CD14-positive monocyte (primary cell): Measurements from ENCODE around the gene ADAMTS8. TPM values are rescaled to one million over a fixed set of nuclear protein-coding genes. Genes with fewer than 3 reads are reported as not detected.

ENCODE experiments used
- DNase-seq, 3 donors: peaks; one replicate each; pipeline ENCODE4 v3.0.0-alpha.2; 2011 to 2022
- H2AFZ ChIP-seq: 2 replicates; pipeline ENCODE4 v1.6.0; 2012; ENCODE audit warnings: mild to moderate bottlenecking, low read depth, low read length, inconsistent platforms; ENCODE audit not compliant: insufficient read depth, poor library complexity, severe bottlenecking
- H3K27ac ChIP-seq, 2 donors: 1 replicate in 1 of 2; 2 replicates in 1 of 2; pipeline ENCODE4 v1.5.1; 2012 to 2013; ENCODE audit warnings: low read length in 2 of 2, control low read depth in 1 of 2, inconsistent platforms in 1 of 2, low read depth in 1 of 2, mild to moderate bottlenecking in 1 of 2
- H3K27me3 ChIP-seq, 2 donors: one replicate each; pipeline versions ENCODE4 v1.6.0 to v1.6.1; 2011 to 2013; ENCODE audit warnings: low read length in 2 of 2; ENCODE audit not compliant: control insufficient read depth in 2 of 2, insufficient read depth in 2 of 2
- H3K36me3 ChIP-seq, 2 donors: replicated peaks in 1 of 2; 1 replicate in 1 of 2; 2 replicates in 1 of 2; pipeline versions ENCODE4 v1.5.1 to v1.6.1; 2012 to 2013; ENCODE audit warnings: low read length in 2 of 2, control low read depth in 1 of 2, inconsistent platforms in 1 of 2, mild to moderate bottlenecking in 1 of 2; ENCODE audit not compliant: insufficient read depth in 2 of 2, control insufficient read depth in 1 of 2
- H3K4me1 ChIP-seq, 2 donors: 1 replicate in 1 of 2; 2 replicates in 1 of 2; pipeline versions ENCODE4 v1.5.1 to v1.6.1; 2012 to 2013; ENCODE audit warnings: low read length in 2 of 2, control low read depth in 1 of 2, inconsistent platforms in 1 of 2, mild to moderate bottlenecking in 1 of 2, moderate library complexity in 1 of 2; ENCODE audit not compliant: insufficient read depth in 2 of 2, control insufficient read depth in 1 of 2
- H3K4me2 ChIP-seq: replicated peaks from 2 replicates; pipeline ENCODE3; 2012; ENCODE audit warnings: low read length, moderate library complexity, mild to moderate bottlenecking; ENCODE audit not compliant: poor library complexity, severe bottlenecking; ENCODE audit errors: extremely low read depth
- H3K4me3 ChIP-seq, 3 experiments: fragments of 200-600 bp in 1 of 3; sonication (generic) in 1 of 3; replicated peaks in 1 of 3; 1 replicate in 2 of 3; 2 replicates in 1 of 3; pipeline ENCODE4 v1.5.1; 2011 to 2013; ENCODE audit warnings: low read length in 3 of 3, mild to moderate bottlenecking in 3 of 3, control low read depth in 2 of 3, low read depth in 2 of 3, inconsistent platforms in 1 of 3, moderate library complexity in 1 of 3
- H3K79me2 ChIP-seq: 2 replicates; pipeline ENCODE4 v1.6.0; 2012; ENCODE audit warnings: mild to moderate bottlenecking, control low read depth, inconsistent platforms, low read length, moderate library complexity; ENCODE audit not compliant: insufficient read depth
- H3K9ac ChIP-seq: 2 replicates; pipeline ENCODE4 v1.6.0; 2017; ENCODE audit warnings: low read length, mild to moderate bottlenecking; ENCODE audit not compliant: insufficient read depth, poor library complexity, severe bottlenecking
- H3K9me3 ChIP-seq, 2 donors: replicated peaks in 1 of 2; 1 replicate in 1 of 2; 2 replicates in 1 of 2; pipeline versions ENCODE4 v1.5.1 to v1.6.1; 2012 to 2013; ENCODE audit warnings: low read length in 2 of 2, control low read depth in 1 of 2; ENCODE audit not compliant: control insufficient read depth in 1 of 2, insufficient read depth in 1 of 2
- H4K20me1 ChIP-seq: 2 replicates; pipeline ENCODE4 v1.6.0; 2012; ENCODE audit warnings: mild to moderate bottlenecking, low read length, control low read depth, moderate library complexity; ENCODE audit not compliant: insufficient read depth
- H3K27ac Mint-ChIP-seq, 7 donors: one replicate each; pipeline ENCODE4 v1.8.0; 2020; ENCODE audit warnings: mild to moderate bottlenecking in 7 of 7, mixed read lengths in 7 of 7, moderate library complexity in 6 of 7, inconsistent platforms in 2 of 7
- H3K27me3 Mint-ChIP-seq, 3 donors: one replicate each; pipeline ENCODE4 v1.8.0; 2021 to 2022; ENCODE audit warnings: low read depth in 3 of 3, mild to moderate bottlenecking in 3 of 3, mixed read lengths in 3 of 3, moderate library complexity in 3 of 3, inconsistent platforms in 1 of 3
- H3K36me3 Mint-ChIP-seq, 2 donors: one replicate each; pipeline ENCODE4 v1.8.0; 2020; ENCODE audit warnings: mixed read lengths in 2 of 2, inconsistent platforms in 1 of 2, mild to moderate bottlenecking in 1 of 2
- H3K4me1 Mint-ChIP-seq: one replicate; pipeline ENCODE4 v1.8.0; 2020; ENCODE audit warnings: mild to moderate bottlenecking, mixed read lengths
- H3K4me3 Mint-ChIP-seq, 2 donors: one replicate each; pipeline ENCODE4 v1.8.0; 2020; ENCODE audit warnings: mild to moderate bottlenecking in 2 of 2, mixed read lengths in 2 of 2, moderate library complexity in 1 of 2
- H3K9me3 Mint-ChIP-seq, 7 donors: one replicate each; pipeline ENCODE4 v1.8.0; 2020 to 2022; ENCODE audit warnings: mixed read lengths in 7 of 7, mild to moderate bottlenecking in 6 of 7, moderate library complexity in 6 of 7, inconsistent platforms in 2 of 7
- WGBS: methylation state at CpG from one replicate; pipeline ENCODE4 v1.1.5; 2013; ENCODE audit warnings: missing lambda C conversion rate; ENCODE audit not compliant: insufficient coverage; 5-methylcytosine and 5-hydroxymethylcytosine counted together
- intact Hi-C, 2 donors: fragments of 100-400 bp; cut with micrococcal nuclease; formaldehyde crosslinking; loops; one replicate each; pipeline versions ENCODE4 v1.15.0 to v1.15.1; 2023
- polyA plus RNA-seq, 3 donors: library from polyadenylated mRNA; depleted of rRNA in 1 of 3; unstranded in 2 of 3; stranded (reverse) in 1 of 3; fragments of 300-500 nt in 2 of 3; fragments of >200 nt in 1 of 3; fragmentation: Illumina TruSeq in 2 of 3; gene quantifications; 1 replicate in 2 of 3; 2 replicates in 1 of 3; pipeline ENCODE4 v1.2.3, GENCODE V29; 2012 to 2021
- TF ChIP-seq, protein P1 (sequence below): fragments of 200-600 bp; IDR thresholded peaks from one replicate; pipeline ENCODE4 v1.8.0; 2022; ENCODE audit warnings: antibody characterized with exemption, mild to moderate bottlenecking

The ADAMTS8 gene
- polyA plus RNA-seq, 3 donors, result not detected

DNA sequence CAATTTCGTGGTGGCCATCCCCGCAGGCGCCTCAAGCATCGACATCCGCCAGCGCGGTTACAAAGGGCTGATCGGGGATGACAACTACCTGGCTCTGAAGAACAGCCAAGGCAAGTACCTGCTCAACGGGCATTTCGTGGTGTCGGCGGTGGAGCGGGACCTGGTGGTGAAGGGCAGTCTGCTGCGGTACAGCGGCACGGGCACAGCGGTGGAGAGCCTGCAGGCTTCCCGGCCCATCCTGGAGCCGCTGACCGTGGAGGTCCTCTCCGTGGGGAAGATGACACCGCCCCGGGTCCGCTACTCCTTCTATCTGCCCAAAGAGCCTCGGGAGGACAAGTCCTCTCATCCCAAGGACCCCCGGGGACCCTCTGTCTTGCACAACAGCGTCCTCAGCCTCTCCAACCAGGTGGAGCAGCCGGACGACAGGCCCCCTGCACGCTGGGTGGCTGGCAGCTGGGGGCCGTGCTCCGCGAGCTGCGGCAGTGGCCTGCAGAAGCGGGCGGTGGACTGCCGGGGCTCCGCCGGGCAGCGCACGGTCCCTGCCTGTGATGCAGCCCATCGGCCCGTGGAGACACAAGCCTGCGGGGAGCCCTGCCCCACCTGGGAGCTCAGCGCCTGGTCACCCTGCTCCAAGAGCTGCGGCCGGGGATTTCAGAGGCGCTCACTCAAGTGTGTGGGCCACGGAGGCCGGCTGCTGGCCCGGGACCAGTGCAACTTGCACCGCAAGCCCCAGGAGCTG, 44.8 kb upstream of the ADAMTS8 start:
- no peak for DNase-seq

DNA sequence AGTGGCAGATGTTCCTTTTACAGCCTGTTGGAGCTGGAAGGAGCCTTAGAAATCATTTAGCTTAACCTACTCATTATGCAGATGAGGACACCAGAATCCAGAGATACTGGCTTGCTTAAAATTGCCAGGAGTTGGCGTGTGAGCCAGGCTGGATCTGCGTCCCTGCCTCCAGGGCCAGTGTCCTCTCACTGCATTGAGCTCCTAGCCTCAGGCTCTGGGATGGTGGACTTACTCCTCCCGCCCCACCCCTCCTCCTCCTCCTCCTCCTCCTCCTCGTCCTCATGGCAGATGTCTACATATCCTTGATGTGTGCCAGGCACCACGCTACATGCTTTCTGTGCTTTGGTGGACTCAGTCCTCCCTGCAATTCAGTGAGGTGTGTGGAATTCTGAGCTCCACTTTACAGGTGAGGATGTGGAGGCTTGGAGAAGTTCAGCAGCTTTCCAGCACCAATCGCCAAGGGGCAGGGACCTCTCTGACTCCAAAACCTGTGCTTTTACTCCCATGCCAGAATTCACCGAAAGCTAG, 44.1 kb upstream of the ADAMTS8 start:
- Histone ChIP-seq H3K27me3 (no peaks in the 10 kb centered on the region), H3K36me3 (no peaks in the 10 kb centered on the region), H3K4me1 (no peaks in the 10 kb centered on the region), H4K20me1 (no peaks in the 10 kb centered on the region), H3K79me2 (no peaks in the 10 kb centered on the region), H3K9me3 (no peaks in the 10 kb centered on the region), H2AFZ (no peak overlapping the region), H3K4me2 (no peak overlapping the region), H3K27ac (no peak overlapping the region), H3K9ac (no peak overlapping the region), H3K4me3 (no peak overlapping the region)
- Mint-ChIP-seq H3K27ac (no peak overlapping the region), H3K4me1 (no peaks in the 10 kb centered on the region), H3K9me3 (no peaks in the 10 kb centered on the region), H3K27me3 (peaks cover 0 to 3% (median 1%) of the 10 kb centered on the region in 3 donors), H3K36me3 (no peaks in the 10 kb centered on the region), H3K4me3 (no peak overlapping the region)
- TF ChIP-seq, protein P1, sequence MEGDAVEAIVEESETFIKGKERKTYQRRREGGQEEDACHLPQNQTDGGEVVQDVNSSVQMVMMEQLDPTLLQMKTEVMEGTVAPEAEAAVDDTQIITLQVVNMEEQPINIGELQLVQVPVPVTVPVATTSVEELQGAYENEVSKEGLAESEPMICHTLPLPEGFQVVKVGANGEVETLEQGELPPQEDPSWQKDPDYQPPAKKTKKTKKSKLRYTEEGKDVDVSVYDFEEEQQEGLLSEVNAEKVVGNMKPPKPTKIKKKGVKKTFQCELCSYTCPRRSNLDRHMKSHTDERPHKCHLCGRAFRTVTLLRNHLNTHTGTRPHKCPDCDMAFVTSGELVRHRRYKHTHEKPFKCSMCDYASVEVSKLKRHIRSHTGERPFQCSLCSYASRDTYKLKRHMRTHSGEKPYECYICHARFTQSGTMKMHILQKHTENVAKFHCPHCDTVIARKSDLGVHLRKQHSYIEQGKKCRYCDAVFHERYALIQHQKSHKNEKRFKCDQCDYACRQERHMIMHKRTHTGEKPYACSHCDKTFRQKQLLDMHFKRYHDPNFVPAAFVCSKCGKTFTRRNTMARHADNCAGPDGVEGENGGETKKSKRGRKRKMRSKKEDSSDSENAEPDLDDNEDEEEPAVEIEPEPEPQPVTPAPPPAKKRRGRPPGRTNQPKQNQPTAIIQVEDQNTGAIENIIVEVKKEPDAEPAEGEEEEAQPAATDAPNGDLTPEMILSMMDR, result no peak
- 100% methylated on average over 2 of the region's 7 CpGs for WGBS
- no peak for DNase-seq
- intact Hi-C loops, result no loop called here

More for the DNA sequence above, 44.8 kb upstream of the ADAMTS8 start:
- Histone ChIP-seq H3K27ac (no peak overlapping the region), H3K4me3 (no peak overlapping the region), H3K27me3 (no peaks in the 10 kb centered on the region), H3K9me3 (no peaks in the 10 kb centered on the region), H3K4me2 (no peak overlapping the region), H3K4me1 (no peaks in the 10 kb centered on the region), H4K20me1 (no peaks in the 10 kb centered on the region), H3K9ac (no peak overlapping the region), H2AFZ (no peak overlapping the region), H3K79me2 (no peaks in the 10 kb centered on the region), H3K36me3 (no peaks in the 10 kb centered on the region)
- H3K36me3 Mint-ChIP-seq, result no peaks in the 10 kb centered on the region
- no peak overlapping the region for H3K4me3 Mint-ChIP-seq
- H3K9me3 Mint-ChIP-seq, result no peaks in the 10 kb centered on the region
- intact Hi-C loops, result no loop called here
- 96% methylated on average over 47 of the region's 52 CpGs for WGBS
- TF ChIP-seq, protein P1, result no peak
- H3K4me1 Mint-ChIP-seq, result no peaks in the 10 kb centered on the region
- H3K27me3 Mint-ChIP-seq, result peaks cover 0 to 3% (median 0%) of the 10 kb centered on the region in 3 donors
- H3K27ac Mint-ChIP-seq, result no peak overlapping the region
